Astrocyte (in vitro differentiated cells and primary cell): ENCODE measurements around the gene EHD4. TPM values are rescaled to one million over a fixed set of nuclear protein-coding genes. Genes with fewer than 3 reads are reported as not detected.

Experiments used
- DNase-seq: peaks from one replicate; pipeline ENCODE4 v3.0.0-alpha.2; 2010; ENCODE audit warnings: low read depth
- FAIRE-seq: peaks from 2 replicates; lab custom pipeline; 2011; peaks lifted over from hg19 to GRCh38; lab: Jason Lieb, UNC
- H2AFZ ChIP-seq: 2 replicates; pipeline ENCODE4 v1.6.0; 2012; ENCODE audit warnings: low read depth, low read length, inconsistent platforms
- H3K27ac ChIP-seq: 2 replicates; pipeline ENCODE4 v1.5.1; 2011; ENCODE audit warnings: low read depth, low read length, inconsistent platforms
- H3K27me3 ChIP-seq: 2 replicates; pipeline ENCODE4 v1.6.0; 2011; ENCODE audit warnings: low read length, inconsistent platforms; ENCODE audit not compliant: insufficient read depth
- H3K36me3 ChIP-seq: 2 replicates; pipeline ENCODE4 v1.5.1; 2011; ENCODE audit warnings: low read length, inconsistent platforms; ENCODE audit not compliant: insufficient read depth
- H3K4me1 ChIP-seq: 2 replicates; pipeline ENCODE4 v1.5.1; 2011; ENCODE audit warnings: low read length, inconsistent platforms; ENCODE audit not compliant: insufficient read depth
- H3K4me2 ChIP-seq: 2 replicates; pipeline ENCODE4 v1.6.0; 2012; ENCODE audit warnings: low read length, inconsistent platforms
- H3K4me3 ChIP-seq: 2 replicates; pipeline ENCODE4 v1.5.1; 2011; ENCODE audit warnings: low read depth, mild to moderate bottlenecking, low read length, inconsistent platforms; ENCODE audit not compliant: insufficient read depth
- H3K79me2 ChIP-seq: 2 replicates; pipeline ENCODE4 v1.6.0; 2012; ENCODE audit warnings: mild to moderate bottlenecking, low read length, inconsistent platforms; ENCODE audit not compliant: insufficient read depth
- H3K9ac ChIP-seq: 2 replicates; pipeline ENCODE4 v1.6.0; 2012; ENCODE audit warnings: mild to moderate bottlenecking, low read length, inconsistent platforms
- H3K9me3 ChIP-seq: 2 replicates; pipeline ENCODE4 v1.5.1; 2012; ENCODE audit warnings: low read depth, mild to moderate bottlenecking, low read length, inconsistent platforms; ENCODE audit not compliant: insufficient read depth
- H4K20me1 ChIP-seq: 2 replicates; pipeline ENCODE4 v1.6.0; 2012; ENCODE audit warnings: low read length, inconsistent platforms; ENCODE audit not compliant: insufficient read depth
- H3K27ac Mint-ChIP-seq: one replicate; pipeline ENCODE4 v1.8.0; 2021; ENCODE audit warnings: mild to moderate bottlenecking, mixed read lengths; ENCODE audit not compliant: unreplicated experiment
- H3K27me3 Mint-ChIP-seq: one replicate; pipeline ENCODE4 v1.8.0; 2021; ENCODE audit warnings: low read depth, mixed read lengths; ENCODE audit not compliant: unreplicated experiment
- H3K36me3 Mint-ChIP-seq: one replicate; pipeline ENCODE4 v1.8.0; 2021; ENCODE audit warnings: low read depth, mixed read lengths; ENCODE audit not compliant: unreplicated experiment
- H3K4me1 Mint-ChIP-seq: one replicate; pipeline ENCODE4 v1.8.0; 2021; ENCODE audit warnings: low read depth, mixed read lengths; ENCODE audit not compliant: unreplicated experiment
- H3K4me3 Mint-ChIP-seq: one replicate; pipeline ENCODE4 v1.8.0; 2021; ENCODE audit warnings: mild to moderate bottlenecking, moderate library complexity, mixed read lengths; ENCODE audit not compliant: unreplicated experiment
- H3K9me3 Mint-ChIP-seq: one replicate; pipeline ENCODE4 v1.8.0; 2021; ENCODE audit warnings: mild to moderate bottlenecking, mixed read lengths; ENCODE audit not compliant: unreplicated experiment
- CTCF ChIP-seq: IDR thresholded peaks from 2 replicates; pipeline ENCODE4 v1.5.1; 2011; ENCODE audit warnings: low read depth, mild to moderate bottlenecking, inconsistent platforms, low read length, moderate library complexity; ENCODE audit not compliant: insufficient read depth
- EZH2 ChIP-seq: IDR thresholded peaks from 2 replicates; pipeline ENCODE4 v1.6.1; 2012; ENCODE audit warnings: mild to moderate bottlenecking, low read length, inconsistent platforms; ENCODE audit not compliant: insufficient read depth
- total RNA-seq: library from RNA; stranded (reverse); gene quantifications from 2 replicates; pipeline ENCODE4 v1.2.1, GENCODE V29; 2021

The EHD4 gene
- total RNA-seq, 1 donor from 2014 or later, result 46.4 TPM

- no peaks in the 10 kb centered on the region for H3K36me3 ChIP-seq
- no peak for DNase-seq
- H3K9ac ChIP-seq, result no peak overlapping the region
- FAIRE-seq, result no peak
- peaks cover 8% of the 10 kb centered on the region for H3K27me3 ChIP-seq
- TF ChIP-seq CTCF, result no peak
- no peak for TF ChIP-seq EZH2
- peaks cover 2% of the 10 kb centered on the region for H3K36me3 Mint-ChIP-seq
- peak overlapping the region; percentile 54 for H3K4me3 Mint-ChIP-seq
- H3K4me2 ChIP-seq, result no peak overlapping the region
- H3K4me3 ChIP-seq, result no peak overlapping the region
- peaks cover 8% of the 10 kb centered on the region for H3K4me1 Mint-ChIP-seq
- no peaks in the 10 kb centered on the region for H4K20me1 ChIP-seq
- peaks cover 2% of the 10 kb centered on the region for H3K9me3 Mint-ChIP-seq
- no peaks in the 10 kb centered on the region for H3K9me3 ChIP-seq
- H3K27ac Mint-ChIP-seq, result no peak overlapping the region
- no peak overlapping the region for H3K27ac ChIP-seq
- no peak overlapping the region for H2AFZ ChIP-seq
- no peaks in the 10 kb centered on the region for H3K79me2 ChIP-seq
- peaks cover 43% of the 10 kb centered on the region for H3K27me3 Mint-ChIP-seq
- H3K4me1 ChIP-seq, result peaks cover 4% of the 10 kb centered on the region
Measured at GRCh38 chr15:41984622-41985021, 12.3 kb upstream of the EHD4 start.

GRCh38 chr15:41983621-41984571 lies 11.5 kb upstream of the EHD4 start:
- Histone ChIP-seq H3K4me3 (no peak overlapping the region), H3K27ac (no peak overlapping the region), H3K79me2 (no peaks in the 10 kb centered on the region), H3K4me2 (no peak overlapping the region), H3K9me3 (no peaks in the 10 kb centered on the region), H3K4me1 (peaks cover 4% of the 10 kb centered on the region), H2AFZ (no peak overlapping the region), H4K20me1 (no peaks in the 10 kb centered on the region), H3K36me3 (no peaks in the 10 kb centered on the region), H3K9ac (no peak overlapping the region), H3K27me3 (peaks cover 8% of the 10 kb centered on the region)
- Mint-ChIP-seq H3K4me3 (peak overlapping the region; percentile 54), H3K27me3 (peaks cover 42% of the 10 kb centered on the region), H3K36me3 (peaks cover 2% of the 10 kb centered on the region), H3K9me3 (peaks cover 2% of the 10 kb centered on the region), H3K27ac (no peak overlapping the region), H3K4me1 (peaks cover 8% of the 10 kb centered on the region)
- no peak for DNase-seq
- FAIRE-seq, result no peak
- TF ChIP-seq EZH2, result no peak
- no peak for TF ChIP-seq CTCF

- no peak overlapping the region for H3K4me2 ChIP-seq
- Mint-ChIP-seq H3K27me3 (peaks cover 37% of the 10 kb centered on the region), H3K9me3 (peaks cover 2% of the 10 kb centered on the region), H3K4me3 (no peak overlapping the region), H3K36me3 (peaks cover 2% of the 10 kb centered on the region), H3K4me1 (peaks cover 8% of the 10 kb centered on the region), H3K27ac (no peak overlapping the region)
- no peak overlapping the region for H3K27ac ChIP-seq
- H4K20me1 ChIP-seq, result no peaks in the 10 kb centered on the region
- no peak overlapping the region for H3K4me3 ChIP-seq
- TF ChIP-seq EZH2 (no peak), CTCF (no peak)
- no peaks in the 10 kb centered on the region for H3K79me2 ChIP-seq
- H3K36me3 ChIP-seq, result no peaks in the 10 kb centered on the region
- no peak overlapping the region for H3K9ac ChIP-seq
- H2AFZ ChIP-seq, result no peak overlapping the region
- peaks cover 4% of the 10 kb centered on the region for H3K4me1 ChIP-seq
- no peaks in the 10 kb centered on the region for H3K9me3 ChIP-seq
- FAIRE-seq, result no peak
- DNase-seq, result no peak
- H3K27me3 ChIP-seq, result peaks cover 4% of the 10 kb centered on the region
Measured at GRCh38 chr15:41983221-41983620, 10.9 kb upstream of the EHD4 start.
